ENCODE measurements around the gene USP19.

USP19 gene, protein sequence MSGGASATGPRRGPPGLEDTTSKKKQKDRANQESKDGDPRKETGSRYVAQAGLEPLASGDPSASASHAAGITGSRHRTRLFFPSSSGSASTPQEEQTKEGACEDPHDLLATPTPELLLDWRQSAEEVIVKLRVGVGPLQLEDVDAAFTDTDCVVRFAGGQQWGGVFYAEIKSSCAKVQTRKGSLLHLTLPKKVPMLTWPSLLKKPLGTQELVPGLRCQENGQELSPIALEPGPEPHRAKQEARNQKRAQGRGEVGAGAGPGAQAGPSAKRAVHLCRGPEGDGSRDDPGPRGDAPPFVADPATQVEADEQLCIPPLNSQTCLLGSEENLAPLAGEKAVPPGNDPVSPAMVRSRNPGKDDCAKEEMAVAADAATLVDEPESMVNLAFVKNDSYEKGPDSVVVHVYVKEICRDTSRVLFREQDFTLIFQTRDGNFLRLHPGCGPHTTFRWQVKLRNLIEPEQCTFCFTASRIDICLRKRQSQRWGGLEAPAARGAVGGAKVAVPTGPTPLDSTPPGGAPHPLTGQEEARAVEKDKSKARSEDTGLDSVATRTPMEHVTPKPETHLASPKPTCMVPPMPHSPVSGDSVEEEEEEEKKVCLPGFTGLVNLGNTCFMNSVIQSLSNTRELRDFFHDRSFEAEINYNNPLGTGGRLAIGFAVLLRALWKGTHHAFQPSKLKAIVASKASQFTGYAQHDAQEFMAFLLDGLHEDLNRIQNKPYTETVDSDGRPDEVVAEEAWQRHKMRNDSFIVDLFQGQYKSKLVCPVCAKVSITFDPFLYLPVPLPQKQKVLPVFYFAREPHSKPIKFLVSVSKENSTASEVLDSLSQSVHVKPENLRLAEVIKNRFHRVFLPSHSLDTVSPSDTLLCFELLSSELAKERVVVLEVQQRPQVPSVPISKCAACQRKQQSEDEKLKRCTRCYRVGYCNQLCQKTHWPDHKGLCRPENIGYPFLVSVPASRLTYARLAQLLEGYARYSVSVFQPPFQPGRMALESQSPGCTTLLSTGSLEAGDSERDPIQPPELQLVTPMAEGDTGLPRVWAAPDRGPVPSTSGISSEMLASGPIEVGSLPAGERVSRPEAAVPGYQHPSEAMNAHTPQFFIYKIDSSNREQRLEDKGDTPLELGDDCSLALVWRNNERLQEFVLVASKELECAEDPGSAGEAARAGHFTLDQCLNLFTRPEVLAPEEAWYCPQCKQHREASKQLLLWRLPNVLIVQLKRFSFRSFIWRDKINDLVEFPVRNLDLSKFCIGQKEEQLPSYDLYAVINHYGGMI (N-terminal part only)

DNA sequence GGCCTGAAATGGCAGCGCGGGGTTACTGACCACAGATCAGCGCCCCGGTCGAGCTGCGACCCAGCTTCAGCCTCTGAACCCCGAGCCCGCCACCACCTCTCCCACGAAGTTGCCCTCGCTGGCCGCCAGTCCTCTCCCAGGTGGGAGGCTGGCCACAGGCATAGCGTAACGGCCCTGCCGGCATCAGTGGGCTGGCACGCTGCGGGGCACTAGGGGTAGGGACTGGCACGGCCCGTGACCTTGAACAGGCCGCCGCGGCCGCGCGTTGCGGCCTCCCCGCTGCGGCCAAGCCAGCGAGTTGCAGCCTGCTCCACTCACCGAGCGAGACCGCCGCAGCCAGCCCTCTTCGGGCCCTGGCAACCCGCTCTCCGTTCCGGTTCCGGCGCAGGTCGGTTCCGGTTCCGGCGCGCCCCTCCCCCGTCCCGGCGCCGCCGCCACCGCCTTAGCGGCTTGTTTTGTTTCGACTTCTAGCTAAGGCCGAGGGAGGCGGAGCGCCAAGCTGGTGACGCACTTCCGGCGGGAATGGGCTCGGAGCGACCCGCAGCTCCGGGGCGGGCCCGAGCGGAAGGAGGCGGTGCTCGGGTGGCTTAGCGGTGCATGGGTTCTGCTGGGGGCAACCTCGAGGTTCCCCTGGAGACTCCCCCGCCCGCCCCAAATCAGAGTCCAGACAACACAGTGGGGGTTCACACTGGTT lies at the start of gene USP19:
Gene USP19, minus strand, starts transcription at position 386 of the 694 bp plus-strand sequence. CDS start 1,678 bp downstream, outside the sequence.
- TF ChIP-seq, protein P1, sequence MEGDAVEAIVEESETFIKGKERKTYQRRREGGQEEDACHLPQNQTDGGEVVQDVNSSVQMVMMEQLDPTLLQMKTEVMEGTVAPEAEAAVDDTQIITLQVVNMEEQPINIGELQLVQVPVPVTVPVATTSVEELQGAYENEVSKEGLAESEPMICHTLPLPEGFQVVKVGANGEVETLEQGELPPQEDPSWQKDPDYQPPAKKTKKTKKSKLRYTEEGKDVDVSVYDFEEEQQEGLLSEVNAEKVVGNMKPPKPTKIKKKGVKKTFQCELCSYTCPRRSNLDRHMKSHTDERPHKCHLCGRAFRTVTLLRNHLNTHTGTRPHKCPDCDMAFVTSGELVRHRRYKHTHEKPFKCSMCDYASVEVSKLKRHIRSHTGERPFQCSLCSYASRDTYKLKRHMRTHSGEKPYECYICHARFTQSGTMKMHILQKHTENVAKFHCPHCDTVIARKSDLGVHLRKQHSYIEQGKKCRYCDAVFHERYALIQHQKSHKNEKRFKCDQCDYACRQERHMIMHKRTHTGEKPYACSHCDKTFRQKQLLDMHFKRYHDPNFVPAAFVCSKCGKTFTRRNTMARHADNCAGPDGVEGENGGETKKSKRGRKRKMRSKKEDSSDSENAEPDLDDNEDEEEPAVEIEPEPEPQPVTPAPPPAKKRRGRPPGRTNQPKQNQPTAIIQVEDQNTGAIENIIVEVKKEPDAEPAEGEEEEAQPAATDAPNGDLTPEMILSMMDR (IDR thresholded peaks at IDR 0.05; ENCODE audit: extremely low read depth, missing control alignments): no peak
- peak; percentile 98 for DNase-seq (ENCODE audit: low spot score)

DNA sequence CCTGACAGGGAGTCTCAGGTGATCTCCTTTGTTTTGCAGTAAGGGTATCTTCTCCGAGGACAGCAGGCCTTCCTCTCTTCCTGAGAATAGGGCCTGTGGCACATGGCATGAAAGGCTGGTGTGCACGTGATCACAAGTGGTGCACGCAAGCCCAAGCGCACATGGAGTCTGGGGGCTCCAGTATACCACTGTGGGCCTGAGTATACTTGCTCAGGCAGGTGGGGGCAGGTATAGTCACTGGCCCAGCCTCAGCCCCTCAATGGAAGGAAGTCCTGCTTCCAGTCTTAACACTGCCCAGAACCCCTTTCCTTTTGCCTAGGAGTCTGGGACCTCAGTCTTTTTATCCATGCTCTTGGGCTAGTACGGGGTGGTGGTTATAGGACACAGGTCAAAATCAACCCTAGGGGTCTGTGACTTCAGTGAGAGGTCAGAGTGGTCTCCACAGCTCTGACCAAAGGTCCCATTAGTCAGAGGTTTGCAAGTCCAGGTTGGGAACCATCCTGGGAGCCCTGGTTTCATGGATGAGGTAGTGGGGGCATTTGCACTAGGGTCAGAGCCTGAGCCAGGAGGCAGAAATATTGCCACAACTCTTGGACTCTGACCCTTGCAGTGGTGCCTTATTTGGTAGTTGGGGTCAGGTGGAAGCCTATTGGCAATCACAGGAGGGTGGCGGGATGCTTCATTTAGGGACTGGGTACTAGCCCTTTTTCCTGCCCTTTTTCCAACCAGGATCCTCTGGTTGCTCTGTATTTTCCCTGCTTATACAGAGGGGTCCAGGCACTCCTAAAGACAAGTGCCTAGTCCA lies 46.3 kb upstream of the USP19 start:
- no peak for DNase-seq (ENCODE audit: low spot score)
- TF ChIP-seq, protein P1 (IDR thresholded peaks at IDR 0.05; ENCODE audit: extremely low read depth, missing control alignments): no peak

DNA sequence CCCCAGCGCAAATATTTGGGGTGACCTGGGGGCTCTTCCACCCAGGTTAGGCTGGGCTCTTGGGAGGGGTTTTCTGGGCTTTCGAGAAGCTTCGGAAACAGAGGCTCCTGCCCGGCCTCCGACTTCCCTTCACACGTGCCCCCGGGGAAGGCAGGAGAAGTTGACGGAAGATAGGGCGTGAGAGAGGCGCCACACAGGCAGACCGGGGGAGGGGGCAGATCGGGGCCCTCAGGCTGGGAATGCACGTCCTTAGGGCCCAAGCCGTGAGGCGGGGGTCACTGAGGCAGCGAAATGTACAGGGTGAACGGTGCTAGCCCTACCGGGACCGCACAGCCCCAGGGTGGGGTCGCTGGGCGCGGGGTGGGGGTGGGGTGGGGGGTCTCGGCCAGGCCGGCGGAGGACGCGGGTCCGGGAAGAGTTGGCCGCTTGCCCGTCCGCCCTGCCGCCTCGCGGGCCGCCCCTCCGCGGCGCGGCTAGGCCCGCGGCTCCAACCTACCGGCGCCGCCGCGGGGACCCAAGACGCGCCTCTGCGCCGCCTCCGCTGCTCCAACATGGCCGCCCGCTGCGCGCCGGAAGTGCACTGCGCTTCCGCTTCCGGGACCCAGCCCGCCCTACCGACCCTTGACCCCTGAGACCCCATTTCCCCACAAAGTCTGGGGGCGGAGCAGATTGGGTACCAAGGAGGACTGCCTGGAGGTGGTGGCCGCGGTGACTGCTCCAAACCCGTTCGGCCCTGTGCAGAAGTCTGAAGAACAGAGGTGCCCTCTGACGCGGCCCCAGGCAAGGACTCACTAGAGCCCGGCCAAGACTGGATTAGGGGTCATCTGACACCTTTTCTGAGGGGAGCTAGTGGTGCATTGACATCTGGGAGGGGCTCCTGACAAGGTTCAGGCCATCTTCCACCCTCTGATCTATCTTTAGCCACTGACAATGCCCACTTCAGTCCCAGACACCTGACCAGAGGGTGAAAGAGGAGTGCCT lies 45.4 kb upstream of the USP19 start, which contains the start of gene CCDC71:
Gene CCDC71, minus strand, starts transcription at position 561 of the 981 bp plus-strand sequence. CDS start 2,123 bp downstream, outside the sequence.
- TF ChIP-seq, protein P1 (IDR thresholded peaks at IDR 0.05; ENCODE audit: extremely low read depth, missing control alignments): no peak
- peak; percentile 97 for DNase-seq (ENCODE audit: low spot score)

DNA sequence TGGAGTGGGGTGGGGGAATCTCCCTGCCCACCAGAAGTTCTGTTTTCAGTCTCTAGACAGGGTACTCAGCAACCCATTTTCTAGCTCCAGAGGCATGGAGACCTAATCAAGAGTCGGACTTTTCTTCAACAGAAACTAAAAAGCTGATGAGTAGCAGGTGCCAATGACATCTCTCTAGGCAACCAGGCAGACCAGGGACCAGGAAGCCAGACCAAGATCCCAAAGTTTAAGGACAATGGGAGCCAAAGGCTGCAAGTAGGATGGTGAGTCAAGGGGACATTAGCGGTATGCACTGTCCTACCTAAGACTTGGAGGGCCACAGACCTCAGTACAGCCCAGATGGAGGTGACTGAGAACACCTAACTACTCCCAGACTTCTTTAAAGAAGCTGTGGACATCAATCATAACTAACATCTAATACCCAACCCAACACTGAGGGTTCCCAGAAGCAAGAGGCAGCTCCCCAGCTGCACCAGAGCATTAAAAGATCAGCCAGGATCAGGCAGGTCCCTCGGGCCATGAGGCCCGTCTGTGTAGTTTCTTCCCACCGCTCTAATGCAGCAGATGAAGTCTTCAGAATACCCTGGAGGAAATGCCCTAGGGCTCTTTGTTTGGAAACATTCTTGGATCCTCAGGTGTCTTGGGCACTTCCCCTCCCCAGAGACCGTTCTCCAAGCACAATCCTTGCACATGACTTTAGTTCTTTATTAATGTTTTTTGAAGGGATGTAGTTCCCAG lies 44.5 kb upstream of the USP19 start:
- DNase-seq (ENCODE audit: low spot score): no peak
- TF ChIP-seq, protein P1 (IDR thresholded peaks at IDR 0.05; ENCODE audit: extremely low read depth, missing control alignments): no peak

DNA sequence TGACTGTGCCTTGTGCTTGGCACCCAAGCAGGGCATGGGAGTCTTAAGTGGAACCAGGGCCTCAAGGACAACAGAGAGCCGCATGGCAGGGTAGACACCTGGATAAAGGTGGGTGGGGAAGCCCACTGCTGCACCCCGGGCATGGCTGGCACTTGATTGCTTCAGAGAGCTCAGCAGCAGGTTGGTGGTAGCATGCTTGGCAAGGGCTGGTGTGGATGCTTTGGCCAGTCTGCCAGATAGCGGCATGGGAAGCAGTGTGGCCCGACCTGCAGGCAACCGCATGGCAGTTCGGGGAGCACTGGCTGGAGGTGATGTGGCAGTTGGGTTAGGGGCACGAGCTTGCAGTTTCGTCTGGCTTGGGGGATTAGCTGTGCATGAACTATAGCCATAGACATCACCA lies 43.0 kb upstream of the USP19 start:
- DNase-seq (ENCODE audit: low spot score): no peak
- TF ChIP-seq, protein P1 (IDR thresholded peaks at IDR 0.05; ENCODE audit: extremely low read depth, missing control alignments): no peak
